ENCODE results near the gene KIF2B. TPM values are rescaled to one million over a fixed set of nuclear protein-coding genes. Genes with fewer than 3 reads are reported as not detected.

KIF2B gene, protein sequence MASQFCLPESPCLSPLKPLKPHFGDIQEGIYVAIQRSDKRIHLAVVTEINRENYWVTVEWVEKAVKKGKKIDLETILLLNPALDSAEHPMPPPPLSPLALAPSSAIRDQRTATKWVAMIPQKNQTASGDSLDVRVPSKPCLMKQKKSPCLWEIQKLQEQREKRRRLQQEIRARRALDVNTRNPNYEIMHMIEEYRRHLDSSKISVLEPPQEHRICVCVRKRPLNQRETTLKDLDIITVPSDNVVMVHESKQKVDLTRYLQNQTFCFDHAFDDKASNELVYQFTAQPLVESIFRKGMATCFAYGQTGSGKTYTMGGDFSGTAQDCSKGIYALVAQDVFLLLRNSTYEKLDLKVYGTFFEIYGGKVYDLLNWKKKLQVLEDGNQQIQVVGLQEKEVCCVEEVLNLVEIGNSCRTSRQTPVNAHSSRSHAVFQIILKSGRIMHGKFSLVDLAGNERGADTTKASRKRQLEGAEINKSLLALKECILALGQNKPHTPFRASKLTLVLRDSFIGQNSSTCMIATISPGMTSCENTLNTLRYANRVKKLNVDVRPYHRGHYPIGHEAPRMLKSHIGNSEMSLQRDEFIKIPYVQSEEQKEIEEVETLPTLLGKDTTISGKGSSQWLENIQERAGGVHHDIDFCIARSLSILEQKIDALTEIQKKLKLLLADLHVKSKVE
- total RNA-seq (not detected), polyA plus RNA-seq (not detected)
- long read RNA-seq, donor 1 = 0 reads
- long read RNA-seq, donor 2 = 0 reads
- long read RNA-seq, donor 3 = 0 reads
- long read RNA-seq, donor 4 = 0 reads
- long read RNA-seq, donor 5 = 0 reads

GRCh38 chr17:53822764-53823163 is at the start of gene KIF2B:
Gene KIF2B (plus strand): TSS chr17:53822927. CDS start chr17:53823034, 107 bp downstream.
- Histone ChIP-seq H3K36me3 (ENCODE audit: control insufficient read depth in 4 of 4, insufficient read depth in 4 of 4, low read length in 4 of 4) (no peaks in the 10 kb centered on the region), H3K27ac (ENCODE audit: low read depth in 1 of 2, low read length in 1 of 2) (no peak within 1 kb of the TSS), H3K9me3 (ENCODE audit: control insufficient read depth in 4 of 4, insufficient read depth in 3 of 4, low read length in 3 of 4) (peaks cover 0 to 6% (median 0%) of the 10 kb centered on the region in 4 donors), H3K4me1 (ENCODE audit: control insufficient read depth in 5 of 5, insufficient read depth in 5 of 5, low read length in 5 of 5) (no peaks in the 10 kb centered on the region), H3K4me3 (no peak within 1 kb of the TSS), H3K27me3 (ENCODE audit: control insufficient read depth in 3 of 3, insufficient read depth in 3 of 3, low read length in 2 of 3) (no peaks in the 10 kb centered on the region), H3K9ac (ENCODE audit: insufficient read depth in 1 of 2, low read length in 2 of 2) (no peak within 1 kb of the TSS)
- DNase-seq = no peak
- WGBS, 2 donors = 88 to 90% methylated on average over 17 of the region's 17 CpGs
- TF ChIP-seq, protein P1, sequence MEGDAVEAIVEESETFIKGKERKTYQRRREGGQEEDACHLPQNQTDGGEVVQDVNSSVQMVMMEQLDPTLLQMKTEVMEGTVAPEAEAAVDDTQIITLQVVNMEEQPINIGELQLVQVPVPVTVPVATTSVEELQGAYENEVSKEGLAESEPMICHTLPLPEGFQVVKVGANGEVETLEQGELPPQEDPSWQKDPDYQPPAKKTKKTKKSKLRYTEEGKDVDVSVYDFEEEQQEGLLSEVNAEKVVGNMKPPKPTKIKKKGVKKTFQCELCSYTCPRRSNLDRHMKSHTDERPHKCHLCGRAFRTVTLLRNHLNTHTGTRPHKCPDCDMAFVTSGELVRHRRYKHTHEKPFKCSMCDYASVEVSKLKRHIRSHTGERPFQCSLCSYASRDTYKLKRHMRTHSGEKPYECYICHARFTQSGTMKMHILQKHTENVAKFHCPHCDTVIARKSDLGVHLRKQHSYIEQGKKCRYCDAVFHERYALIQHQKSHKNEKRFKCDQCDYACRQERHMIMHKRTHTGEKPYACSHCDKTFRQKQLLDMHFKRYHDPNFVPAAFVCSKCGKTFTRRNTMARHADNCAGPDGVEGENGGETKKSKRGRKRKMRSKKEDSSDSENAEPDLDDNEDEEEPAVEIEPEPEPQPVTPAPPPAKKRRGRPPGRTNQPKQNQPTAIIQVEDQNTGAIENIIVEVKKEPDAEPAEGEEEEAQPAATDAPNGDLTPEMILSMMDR (IDR thresholded peaks at IDR 0.05; ENCODE audit: control extremely low read depth, extremely low read depth) = no peak
- ATAC-seq (ENCODE audit: insufficient read depth, low FRiP score) = no peak

DNA sequence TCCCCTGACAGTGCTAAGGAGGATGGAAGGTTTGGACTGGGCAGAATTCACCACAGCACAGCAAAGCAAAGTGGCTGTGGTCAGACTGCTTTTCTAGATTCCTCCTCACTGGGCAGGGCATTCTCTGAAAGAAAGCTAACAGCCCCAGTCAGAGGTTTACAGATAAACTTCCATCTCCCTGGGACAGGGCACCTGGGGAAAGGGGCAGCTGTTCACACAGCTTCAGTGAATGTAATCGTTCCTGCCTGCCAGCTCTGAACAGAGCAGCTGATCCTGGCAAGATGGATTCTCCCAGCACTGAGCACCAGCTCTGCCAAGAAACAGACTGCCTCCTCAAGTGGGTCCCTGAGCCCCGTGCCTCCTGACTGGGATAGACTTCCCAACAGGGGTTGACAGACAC is 42.4 kb upstream of the KIF2B start:
- WGBS, 2 donors = 65 to 90% methylated on average over 2 of the region's 2 CpGs
- no peak for ATAC-seq (ENCODE audit: insufficient read depth, low FRiP score)

GRCh38 chr17:53791551-53791950 is 31.2 kb upstream of the KIF2B start:
- no peak overlapping the region for H3K27ac ChIP-seq (ENCODE audit: low read depth in 1 of 2, low read length in 1 of 2)
- H3K9me3 ChIP-seq (ENCODE audit: control insufficient read depth in 4 of 4, insufficient read depth in 3 of 4, low read length in 3 of 4) = peaks cover 0 to 2% (median 0%) of the 10 kb centered on the region in 4 donors
- no peaks in the 10 kb centered on the region for H3K27me3 ChIP-seq (ENCODE audit: control insufficient read depth in 3 of 3, insufficient read depth in 3 of 3, low read length in 2 of 3)
- DNase-seq = no peak
- no peak overlapping the region for H3K4me3 ChIP-seq
- TF ChIP-seq, protein P1 (IDR thresholded peaks at IDR 0.05; ENCODE audit: control extremely low read depth, extremely low read depth) = no peak
- H3K9ac ChIP-seq (ENCODE audit: insufficient read depth in 1 of 2, low read length in 2 of 2) = no peak overlapping the region
- no peaks in the 10 kb centered on the region for H3K36me3 ChIP-seq (ENCODE audit: control insufficient read depth in 4 of 4, insufficient read depth in 4 of 4, low read length in 4 of 4)
- no peaks in the 10 kb centered on the region for H3K4me1 ChIP-seq (ENCODE audit: control insufficient read depth in 5 of 5, insufficient read depth in 5 of 5, low read length in 5 of 5)
- no peak for ATAC-seq (ENCODE audit: insufficient read depth, low FRiP score)
- WGBS, 2 donors = 75 to 93% methylated on average over 6 of the region's 6 CpGs

More for the DNA sequence above, 42.4 kb upstream of the KIF2B start:
- no peak overlapping the region for H3K4me3 ChIP-seq
- H3K36me3 ChIP-seq (ENCODE audit: control insufficient read depth in 4 of 4, insufficient read depth in 4 of 4, low read length in 4 of 4) = no peaks in the 10 kb centered on the region
- no peaks in the 10 kb centered on the region for H3K27me3 ChIP-seq (ENCODE audit: control insufficient read depth in 3 of 3, insufficient read depth in 3 of 3, low read length in 2 of 3)
- TF ChIP-seq, protein P1 (IDR thresholded peaks at IDR 0.05; ENCODE audit: control extremely low read depth, extremely low read depth) = no peak
- no peak overlapping the region for H3K9ac ChIP-seq (ENCODE audit: insufficient read depth in 1 of 2, low read length in 2 of 2)
- no peak overlapping the region for H3K27ac ChIP-seq (ENCODE audit: low read depth in 1 of 2, low read length in 1 of 2)
- H3K9me3 ChIP-seq (ENCODE audit: control insufficient read depth in 4 of 4, insufficient read depth in 3 of 4, low read length in 3 of 4) = no peaks in the 10 kb centered on the region
- H3K4me1 ChIP-seq (ENCODE audit: control insufficient read depth in 5 of 5, insufficient read depth in 5 of 5, low read length in 5 of 5) = no peaks in the 10 kb centered on the region
- no peak for DNase-seq
